HG03439 (cell line): ENCODE data around the gene WFDC1.
"Not testable (repeated sequence)": the region's sequence is repeated elsewhere in the genome, so short reads cannot be mapped to it uniquely, and the experiment has no call there.

Experiments used
- ATAC-seq: cut with Tn5 transposase; IDR thresholded peaks from one replicate; pipeline ENCODE4 v1.9.1; 2021; ENCODE audit warnings: mild to moderate bottlenecking, moderate library complexity; ENCODE audit not compliant: unreplicated experiment

WFDC1 gene

GRCh38 chr16:84324434-84325262 is 30.0 kb downstream of the WFDC1 start:
- ATAC-seq = no peak

GRCh38 chr16:84326545-84326944 is 31.9 kb downstream of the WFDC1 start:
- no peak for ATAC-seq

GRCh38 chr16:84327926-84328505 is 33.3 kb downstream of the WFDC1 start:
- no peak for ATAC-seq

- no peak for ATAC-seq
Observed at GRCh38 chr16:84329016-84329415, 34.3 kb downstream of the WFDC1 start.

GRCh38 chr16:84329843-84330684 is 35.4 kb downstream of the WFDC1 start:
- no peak for ATAC-seq

- ATAC-seq = no peak
Observed at GRCh38 chr16:84330685-84331050, 36.0 kb downstream of the WFDC1 start.

GRCh38 chr16:84331998-84332780 is 37.5 kb downstream of the WFDC1 start:
- no peak for ATAC-seq

GRCh38 chr16:84332975-84333684 is 38.5 kb downstream of the WFDC1 start:
- no peak for ATAC-seq

GRCh38 chr16:84334058-84334457 is 39.4 kb downstream of the WFDC1 start:
- ATAC-seq = no peak

GRCh38 chr16:84334482-84334881 is 39.8 kb downstream of the WFDC1 start:
- ATAC-seq = no peak

- ATAC-seq = not testable (repeated sequence)
Observed at GRCh38 chr16:84337236-84337635, 42.6 kb downstream of the WFDC1 start.

- no peak for ATAC-seq
Observed at GRCh38 chr16:84339311-84339710, 44.6 kb downstream of the WFDC1 start.

GRCh38 chr16:84339766-84340165 is 45.1 kb downstream of the WFDC1 start:
- ATAC-seq = no peak

- no peak for ATAC-seq
Observed at GRCh38 chr16:84340325-84341040, 45.8 kb downstream of the WFDC1 start.

- no peak for ATAC-seq
Observed at GRCh38 chr16:84341528-84342295, 47.0 kb downstream of the WFDC1 start.

- not testable (repeated sequence) for ATAC-seq
Observed at GRCh38 chr16:84343800-84344199, 49.1 kb downstream of the WFDC1 start.

- ATAC-seq = no peak
Observed at GRCh38 chr16:84344781-84345180, 50.1 kb downstream of the WFDC1 start.

- no peak for ATAC-seq
Observed at GRCh38 chr16:84347161-84347560, 52.5 kb downstream of the WFDC1 start.

GRCh38 chr16:84348386-84348888 is 53.8 kb downstream of the WFDC1 start:
- ATAC-seq = no peak
